ENCODE data around the gene NGDN.

GRCh38 chr14:23454445-23454856, 15.1 kb upstream of the NGDN start:
- TF ChIP-seq CTCF (IDR thresholded peaks at IDR 0.05 in 2 of 3, conservative IDR thresholded peaks at IDR 0.05 in 1 of 3; ENCODE audit: borderline replicate concordance in 1 of 3, insufficient read depth in 1 of 3, low read depth in 2 of 3, low read length in 2 of 3) (no peak), REST (IDR thresholded peaks at IDR 0.05; ENCODE audit: low read depth) (no peak), POLR2A (IDR thresholded peaks at IDR 0.05; ENCODE audit: borderline replicate concordance, extremely low read depth, insufficient read depth, insufficient read length) (no peak), POLR2AphosphoS5 (IDR thresholded peaks at IDR 0.05; ENCODE audit: low read depth, low read length) (no peak), SIN3A (IDR thresholded peaks at IDR 0.05; ENCODE audit: low read depth) (no peak), EZH2 (IDR thresholded peaks at IDR 0.05) (no peak), ZNF274 (IDR thresholded peaks at IDR 0.05; ENCODE audit: low read depth, low read length) (no peak), ATF3 (IDR thresholded peaks at IDR 0.05) (no peak), EZH2phosphoT487 (IDR thresholded peaks at IDR 0.05; ENCODE audit: borderline replicate concordance) (no peak), SP1 (IDR thresholded peaks at IDR 0.05; ENCODE audit: low read depth) (no peak), EGR1 (IDR thresholded peaks at IDR 0.05; ENCODE audit: low read depth) (no peak), MAX (IDR thresholded peaks at IDR 0.05) (no peak), RAD21 (IDR thresholded peaks at IDR 0.05; ENCODE audit: low read depth) (no peak), TCF7L2 (IDR thresholded peaks at IDR 0.05; ENCODE audit: borderline replicate concordance, extremely low read depth, insufficient read depth, insufficient read length) (no peak)

Data from HCT116 (cell line).